A204.1 (cell line): ENCODE results near the gene DLK2.
"Not testable (repeated sequence)": the region's sequence is repeated elsewhere in the genome, so short reads cannot be mapped to it uniquely, and the experiment has no call there.

Source experiments
- FAIRE-seq: peaks from 2 replicates; lab custom pipeline; 2012; peaks lifted over from hg19 to GRCh38; lab: Jason Lieb, UNC

Gene DLK2

GRCh38 chr6:43426928-43427405 lies 28.4 kb downstream of the DLK2 start:
- no peak for FAIRE-seq

- FAIRE-seq: not testable (repeated sequence)
Measured at GRCh38 chr6:43425083-43425482, 30.3 kb downstream of the DLK2 start.

- no peak for FAIRE-seq
Measured at GRCh38 chr6:43421831-43422230, 33.5 kb downstream of the DLK2 start.

DNA sequence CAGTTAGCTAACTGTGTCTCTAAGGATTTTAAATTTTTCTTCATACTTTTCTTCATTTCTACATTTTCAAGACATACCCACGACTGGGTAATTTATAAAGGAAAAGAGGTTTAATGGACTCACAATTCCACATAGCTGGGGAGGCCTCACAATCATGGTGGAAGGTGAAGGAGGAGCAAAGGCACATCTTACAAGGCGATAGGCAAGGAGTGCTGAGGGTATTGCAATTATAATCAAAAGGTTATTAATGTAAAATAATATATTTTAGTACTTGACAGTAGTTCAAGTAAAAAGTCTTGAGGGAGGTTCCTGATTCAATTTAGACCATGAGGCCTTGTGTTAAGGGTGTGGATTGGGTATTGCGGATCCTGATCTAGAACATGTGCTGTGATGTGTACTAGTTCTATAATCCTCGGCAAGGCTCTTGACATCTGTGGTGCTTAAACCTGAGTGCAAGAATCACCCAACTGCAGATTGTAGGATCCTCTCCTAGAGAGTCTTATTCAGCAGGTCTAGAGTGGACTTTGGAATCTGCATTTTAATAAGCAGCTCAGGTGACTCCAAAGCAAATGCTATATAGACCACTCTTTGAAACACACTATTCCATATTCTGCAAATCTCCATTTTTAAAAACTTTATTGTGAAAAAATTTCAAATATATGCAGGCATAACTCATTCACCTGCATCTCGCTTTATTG lies 35.2 kb downstream of the DLK2 start:
- FAIRE-seq: no peak

GRCh38 chr6:43416935-43417334 lies 38.4 kb downstream of the DLK2 start:
- FAIRE-seq: no peak

DNA sequence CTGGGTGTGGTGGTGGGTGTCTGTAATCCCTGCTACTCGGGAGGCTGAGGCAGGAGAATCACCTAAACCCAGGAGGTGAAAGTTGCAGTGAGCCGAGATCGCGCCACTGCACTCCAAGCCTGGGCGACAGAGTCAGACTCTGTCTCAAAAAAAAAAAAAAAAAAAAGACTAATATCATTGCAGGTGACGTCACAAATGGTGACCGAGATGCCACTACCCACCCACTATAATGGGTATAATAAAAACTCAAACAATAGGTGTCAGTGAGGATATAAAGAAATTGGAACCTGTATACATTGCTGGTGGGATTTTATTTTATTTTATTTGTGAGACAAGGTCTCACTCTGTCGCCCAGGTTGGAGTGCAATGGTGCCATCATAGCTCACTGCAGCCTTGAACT lies 40.1 kb downstream of the DLK2 start:
- FAIRE-seq: not testable (repeated sequence)

DNA sequence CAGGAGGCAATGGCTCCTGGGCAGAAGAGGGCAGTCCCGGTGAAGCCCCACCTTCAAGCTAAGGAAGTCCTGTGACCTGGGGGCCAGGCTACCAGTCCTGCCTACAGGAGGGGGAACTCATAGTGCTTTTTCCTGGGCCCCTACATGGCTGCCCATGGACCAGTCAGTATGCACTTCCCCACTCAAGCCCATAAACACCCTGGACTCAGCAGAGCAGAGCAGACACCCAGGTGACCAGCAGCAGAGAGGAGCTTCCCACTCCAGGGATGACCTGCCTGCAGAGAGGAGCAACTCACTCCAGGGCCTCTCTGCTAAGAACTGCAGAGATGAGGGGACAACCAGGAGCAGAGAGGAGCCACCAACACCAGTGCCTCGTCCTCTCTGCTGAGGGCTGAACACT lies 42.3 kb downstream of the DLK2 start:
- FAIRE-seq: no peak

DNA sequence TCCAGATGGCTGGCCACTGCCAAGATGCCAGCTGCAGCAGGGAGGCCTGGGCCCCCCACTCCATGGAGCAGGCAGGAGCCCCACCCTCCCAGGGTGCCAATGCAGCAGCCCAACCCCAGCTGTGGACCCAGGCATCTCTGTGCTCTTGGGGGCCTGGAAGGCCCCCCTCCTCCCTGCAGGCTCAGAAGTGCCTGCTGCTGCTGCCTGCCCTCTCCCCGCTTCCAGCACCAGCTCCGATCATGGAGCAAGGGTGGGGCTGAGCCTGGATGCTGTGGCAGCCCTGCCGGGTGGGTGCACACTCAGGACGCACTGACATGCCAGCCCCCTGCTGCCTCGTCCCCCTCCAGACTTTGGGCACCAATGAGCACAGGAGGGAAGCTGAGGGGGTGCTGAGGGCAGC lies 42.8 kb downstream of the DLK2 start:
- FAIRE-seq: no peak

DNA sequence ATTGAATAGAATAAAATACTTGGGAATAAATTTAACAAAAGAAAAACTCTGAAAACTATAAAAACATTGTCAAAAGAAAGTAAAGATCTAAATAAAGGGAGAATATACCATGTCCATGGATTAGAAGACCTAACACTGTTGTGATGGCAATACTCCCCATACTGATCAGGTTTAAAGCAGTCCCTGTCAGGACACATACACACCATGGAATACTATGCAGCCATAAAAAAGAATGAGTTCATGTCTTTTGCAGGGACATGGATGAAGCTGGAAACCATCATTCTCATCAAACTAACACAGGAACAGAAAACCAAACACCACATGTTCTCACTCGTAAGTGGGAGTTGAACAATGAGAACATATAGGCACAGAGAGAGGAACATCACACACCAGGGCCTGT lies 44.6 kb downstream of the DLK2 start:
- not testable (repeated sequence) for FAIRE-seq

GRCh38 chr6:43408259-43408658 lies 47.1 kb downstream of the DLK2 start:
- no peak for FAIRE-seq

DNA sequence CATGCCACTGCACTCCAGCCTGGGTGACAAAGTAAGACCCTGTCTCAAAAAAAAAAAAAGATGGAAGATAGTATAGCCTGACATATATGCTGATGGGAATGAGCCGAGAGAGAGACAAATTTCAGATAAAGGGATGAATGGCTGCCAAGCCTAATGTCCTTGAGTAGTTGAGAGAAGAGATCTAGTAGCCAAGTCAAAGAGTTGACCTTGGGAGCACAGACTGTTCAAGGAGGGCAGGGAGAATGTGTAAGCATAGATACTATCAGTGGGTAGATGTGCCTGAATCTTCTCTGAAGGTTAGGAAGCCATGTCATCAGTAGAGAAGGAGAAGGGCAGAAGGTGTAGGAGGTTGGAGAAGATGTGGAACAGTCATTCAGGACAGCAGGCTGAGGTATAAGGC lies 48.1 kb downstream of the DLK2 start:
- no peak for FAIRE-seq

DNA sequence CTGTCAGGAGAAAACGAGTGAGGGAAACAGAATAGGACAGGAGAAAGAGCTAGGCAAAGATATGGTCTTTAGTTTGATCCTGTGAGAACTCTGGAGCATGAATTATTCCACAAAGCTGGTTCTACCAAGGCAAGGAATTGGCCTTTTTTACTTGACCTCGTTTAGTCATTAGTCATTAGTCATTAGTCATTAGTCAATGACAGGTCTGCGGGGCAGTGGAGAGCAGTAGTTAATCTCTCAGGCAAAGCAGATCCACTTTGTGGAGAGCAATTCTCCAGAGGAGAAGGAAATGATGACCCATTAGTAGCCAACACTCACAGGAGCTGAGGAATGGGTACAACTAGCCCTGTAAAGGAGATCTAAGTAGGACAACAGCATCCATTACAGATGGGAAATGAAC lies 50.0 kb downstream of the DLK2 start:
- no peak for FAIRE-seq

DNA sequence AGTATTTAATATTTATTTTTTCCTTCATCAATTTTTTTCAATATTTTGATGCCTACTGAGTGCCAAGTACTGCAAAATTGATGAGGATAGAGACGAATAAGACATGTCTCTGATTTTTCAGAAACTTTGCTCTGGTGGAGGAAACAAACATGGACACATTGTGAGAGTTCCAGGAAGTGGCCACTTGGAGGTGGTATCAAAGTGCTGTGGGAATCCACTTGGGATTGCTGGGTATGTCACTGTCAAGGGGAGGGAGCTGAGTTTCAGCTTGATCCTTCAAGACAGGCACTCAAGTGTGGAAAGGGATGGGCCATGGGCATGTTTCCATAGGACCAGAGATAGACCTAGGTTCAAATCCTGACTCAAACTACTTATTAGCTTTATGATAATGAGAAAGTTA lies 52.5 kb downstream of the DLK2 start:
- no peak for FAIRE-seq

- FAIRE-seq: no peak
Measured at GRCh38 chr6:43401730-43402129, 53.6 kb downstream of the DLK2 start.
